SK-N-MC (cell line): ENCODE measurements around the gene SMARCD3.

ENCODE experiments used
- EZH2 ChIP-seq: fragments of 200-600 bp; sonication (generic); IDR thresholded peaks from one replicate; pipeline ENCODE4 v1.6.1; 2017; ENCODE audit warnings: antibody characterized with exemption
- FOXP2 ChIP-seq: optimal IDR thresholded peaks from 2 replicates; pipeline ENCODE3; 2011; ENCODE audit warnings: mild to moderate bottlenecking, moderate library complexity; ENCODE audit not compliant: insufficient read depth; ENCODE audit errors: extremely low read length, control extremely low read depth
- POLR2AphosphoS5 ChIP-seq: IDR thresholded peaks from 2 replicates; pipeline ENCODE4 v1.6.1; 2012; ENCODE audit warnings: mild to moderate bottlenecking, low read depth, low read length, borderline replicate concordance

DNA sequence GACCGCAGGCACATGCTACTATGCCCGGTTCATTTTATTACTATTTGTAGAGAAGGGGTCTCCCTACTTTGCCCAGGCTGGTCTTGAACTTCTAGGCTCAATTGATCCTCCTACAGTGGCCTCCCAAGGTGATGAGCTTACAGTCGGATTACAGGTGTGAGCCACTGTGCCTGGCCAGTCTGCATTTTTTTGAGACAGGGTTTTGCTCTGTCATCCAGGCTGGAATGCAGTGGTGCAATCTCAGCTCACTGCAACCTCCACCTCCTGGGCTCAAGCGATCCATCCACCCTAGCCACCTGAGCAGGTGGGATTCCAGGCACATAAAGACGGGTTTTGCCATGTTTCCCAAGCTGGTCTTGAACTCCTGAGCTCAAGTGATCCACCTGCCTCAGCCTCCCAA is 35.9 kb downstream of the SMARCD3 start:
- TF ChIP-seq EZH2 (no peak), POLR2AphosphoS5 (no peak), FOXP2 (no peak)
